ENCODE measurements around the gene MAP1LC3B2.

Gene MAP1LC3B2

DNA sequence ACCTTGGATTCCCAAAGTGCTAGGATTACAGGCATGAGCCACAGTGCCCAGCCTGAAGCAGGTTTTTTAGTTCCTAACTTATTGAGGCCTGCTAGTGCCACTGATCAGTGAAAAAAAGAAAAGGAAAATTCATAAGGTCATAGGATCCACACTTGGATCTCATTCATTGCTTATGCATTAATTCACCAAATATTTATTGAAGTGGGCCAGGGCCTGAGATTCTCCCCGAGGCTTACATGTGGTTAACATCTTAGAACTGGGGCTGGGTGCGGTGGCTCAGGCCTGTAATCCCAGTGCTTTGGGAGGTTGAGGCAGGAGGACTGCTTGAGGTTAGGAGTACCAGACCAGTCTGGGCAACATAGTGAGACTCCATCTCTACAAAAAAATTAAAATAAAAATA is 29.5 kb upstream of the MAP1LC3B2 start:
- TF ChIP-seq, protein P1, sequence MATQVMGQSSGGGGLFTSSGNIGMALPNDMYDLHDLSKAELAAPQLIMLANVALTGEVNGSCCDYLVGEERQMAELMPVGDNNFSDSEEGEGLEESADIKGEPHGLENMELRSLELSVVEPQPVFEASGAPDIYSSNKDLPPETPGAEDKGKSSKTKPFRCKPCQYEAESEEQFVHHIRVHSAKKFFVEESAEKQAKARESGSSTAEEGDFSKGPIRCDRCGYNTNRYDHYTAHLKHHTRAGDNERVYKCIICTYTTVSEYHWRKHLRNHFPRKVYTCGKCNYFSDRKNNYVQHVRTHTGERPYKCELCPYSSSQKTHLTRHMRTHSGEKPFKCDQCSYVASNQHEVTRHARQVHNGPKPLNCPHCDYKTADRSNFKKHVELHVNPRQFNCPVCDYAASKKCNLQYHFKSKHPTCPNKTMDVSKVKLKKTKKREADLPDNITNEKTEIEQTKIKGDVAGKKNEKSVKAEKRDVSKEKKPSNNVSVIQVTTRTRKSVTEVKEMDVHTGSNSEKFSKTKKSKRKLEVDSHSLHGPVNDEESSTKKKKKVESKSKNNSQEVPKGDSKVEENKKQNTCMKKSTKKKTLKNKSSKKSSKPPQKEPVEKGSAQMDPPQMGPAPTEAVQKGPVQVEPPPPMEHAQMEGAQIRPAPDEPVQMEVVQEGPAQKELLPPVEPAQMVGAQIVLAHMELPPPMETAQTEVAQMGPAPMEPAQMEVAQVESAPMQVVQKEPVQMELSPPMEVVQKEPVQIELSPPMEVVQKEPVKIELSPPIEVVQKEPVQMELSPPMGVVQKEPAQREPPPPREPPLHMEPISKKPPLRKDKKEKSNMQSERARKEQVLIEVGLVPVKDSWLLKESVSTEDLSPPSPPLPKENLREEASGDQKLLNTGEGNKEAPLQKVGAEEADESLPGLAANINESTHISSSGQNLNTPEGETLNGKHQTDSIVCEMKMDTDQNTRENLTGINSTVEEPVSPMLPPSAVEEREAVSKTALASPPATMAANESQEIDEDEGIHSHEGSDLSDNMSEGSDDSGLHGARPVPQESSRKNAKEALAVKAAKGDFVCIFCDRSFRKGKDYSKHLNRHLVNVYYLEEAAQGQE (IDR thresholded peaks at IDR 0.05; ENCODE audit: insufficient read depth in 1 of 2, low read depth in 2 of 2, low read length in 2 of 2), result no peak
- TF ChIP-seq SIN3A (IDR thresholded peaks at IDR 0.05; ENCODE audit: borderline replicate concordance, insufficient read depth, low read length), result no peak

DNA sequence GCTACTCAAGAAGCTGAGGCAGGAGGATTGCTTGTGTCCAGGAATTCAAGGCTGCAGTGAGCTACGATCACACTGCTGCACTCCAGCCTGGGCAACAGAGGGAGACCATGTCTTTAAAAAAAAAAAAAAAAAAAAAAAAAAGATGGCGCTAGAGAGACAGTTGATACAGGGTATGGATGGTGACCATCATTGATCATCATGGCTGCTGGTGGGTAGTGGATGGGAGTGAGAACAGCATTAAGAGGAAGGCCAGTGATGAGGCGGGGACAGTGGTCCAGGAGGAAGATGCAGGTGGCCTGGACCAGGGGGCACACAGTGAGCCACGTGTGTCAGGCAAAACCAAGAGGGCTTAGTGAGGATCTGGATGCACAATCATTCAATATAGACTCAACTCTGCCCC is 26.8 kb upstream of the MAP1LC3B2 start:
- no peak for TF ChIP-seq SIN3A (IDR thresholded peaks at IDR 0.05; ENCODE audit: borderline replicate concordance, insufficient read depth, low read length)

DNA sequence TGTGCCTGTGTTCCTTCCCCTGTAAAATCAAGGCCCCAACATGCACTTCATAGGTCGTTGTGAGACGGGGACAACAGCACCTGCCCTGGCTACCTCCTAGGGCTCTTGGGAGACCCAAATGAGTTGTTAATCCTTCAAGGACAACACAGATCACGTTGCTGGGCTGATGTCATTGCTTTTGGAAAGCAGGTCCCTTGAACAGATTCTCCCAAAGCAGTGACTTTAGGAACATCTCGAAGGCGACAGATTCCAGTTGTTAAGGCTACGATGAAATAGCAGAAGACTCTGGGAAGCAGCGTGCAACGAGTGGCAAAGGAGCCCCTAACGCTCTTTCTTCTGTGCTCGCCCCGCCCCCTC is 26.2 kb upstream of the MAP1LC3B2 start:
- TF ChIP-seq POLR2AphosphoS5 (IDR thresholded peaks at IDR 0.05; ENCODE audit: low read depth, low read length) (no peak; the same call in 1 of the 2 replicates), SIN3A (IDR thresholded peaks at IDR 0.05; ENCODE audit: borderline replicate concordance, insufficient read depth, low read length) (no peak), TAF1 (IDR thresholded peaks at IDR 0.05; ENCODE audit: borderline replicate concordance, insufficient read depth, low read length) (no peak), FOXP2 (optimal IDR thresholded peaks at IDR 0.05; ENCODE audit: borderline replicate concordance, extremely low read depth, extremely low read length, insufficient read depth) (no peak)
- TF ChIP-seq, protein P1 (IDR thresholded peaks at IDR 0.05; ENCODE audit: insufficient read depth in 1 of 2, low read depth in 2 of 2, low read length in 2 of 2), result no peak

DNA sequence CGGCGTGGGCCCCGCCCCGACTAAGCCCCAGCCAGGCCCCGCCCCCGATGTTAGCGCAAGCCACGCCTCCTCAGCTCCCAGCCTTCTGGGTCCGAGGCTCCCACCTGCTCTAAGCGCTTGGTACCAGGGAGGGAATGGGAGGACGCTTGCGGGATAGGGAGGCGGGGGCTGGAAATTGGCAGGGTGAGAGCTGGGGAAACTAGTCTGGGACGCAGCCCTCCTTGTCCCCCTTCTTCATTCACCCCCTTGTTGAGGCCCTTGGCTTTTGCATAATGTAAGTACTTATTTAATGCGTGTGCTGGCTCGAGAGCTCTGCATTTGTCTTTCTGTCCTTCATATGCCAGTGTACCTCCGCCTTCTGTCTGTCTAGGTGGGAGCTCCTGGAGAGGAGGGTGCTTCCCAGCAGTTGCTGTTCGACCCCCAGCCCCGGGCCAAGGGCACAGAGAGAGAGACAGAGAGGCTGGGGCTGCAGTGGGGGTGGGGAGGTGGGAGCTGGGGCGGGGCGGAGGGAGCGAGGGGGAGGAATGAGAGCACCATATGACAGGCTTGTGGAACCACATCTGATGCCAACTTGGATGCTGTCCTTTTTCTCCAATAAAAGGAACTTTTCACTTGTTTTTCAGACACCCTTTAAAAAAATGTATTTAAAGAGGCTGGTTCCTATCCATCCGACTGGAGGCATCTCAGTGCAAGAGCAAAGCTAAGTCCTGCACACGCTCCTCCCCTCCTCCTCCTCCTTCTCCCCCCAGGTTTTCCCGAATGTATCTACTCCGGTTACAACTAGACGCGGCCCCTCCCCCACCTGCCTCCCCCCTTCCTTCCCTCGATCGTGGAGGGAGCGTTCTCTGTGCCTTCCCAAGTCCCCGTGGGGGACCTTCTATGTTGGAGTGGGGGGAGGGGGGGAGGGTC is 25.6 kb upstream of the MAP1LC3B2 start:
- TF ChIP-seq SIN3A (IDR thresholded peaks at IDR 0.05; ENCODE audit: borderline replicate concordance, insufficient read depth, low read length) (peak; percentile 32; the same call in 1 of the 2 replicates), POLR2AphosphoS5 (IDR thresholded peaks at IDR 0.05; ENCODE audit: low read depth, low read length) (peak; percentile 78), FOXP2 (optimal IDR thresholded peaks at IDR 0.05; ENCODE audit: borderline replicate concordance, extremely low read depth, extremely low read length, insufficient read depth) (no peak), TAF1 (IDR thresholded peaks at IDR 0.05; ENCODE audit: borderline replicate concordance, insufficient read depth, low read length) (peak; percentile 33; the same call in 1 of the 2 replicates)
- TF ChIP-seq, protein P1 (IDR thresholded peaks at IDR 0.05; ENCODE audit: insufficient read depth in 1 of 2, low read depth in 2 of 2, low read length in 2 of 2), result no peak

DNA sequence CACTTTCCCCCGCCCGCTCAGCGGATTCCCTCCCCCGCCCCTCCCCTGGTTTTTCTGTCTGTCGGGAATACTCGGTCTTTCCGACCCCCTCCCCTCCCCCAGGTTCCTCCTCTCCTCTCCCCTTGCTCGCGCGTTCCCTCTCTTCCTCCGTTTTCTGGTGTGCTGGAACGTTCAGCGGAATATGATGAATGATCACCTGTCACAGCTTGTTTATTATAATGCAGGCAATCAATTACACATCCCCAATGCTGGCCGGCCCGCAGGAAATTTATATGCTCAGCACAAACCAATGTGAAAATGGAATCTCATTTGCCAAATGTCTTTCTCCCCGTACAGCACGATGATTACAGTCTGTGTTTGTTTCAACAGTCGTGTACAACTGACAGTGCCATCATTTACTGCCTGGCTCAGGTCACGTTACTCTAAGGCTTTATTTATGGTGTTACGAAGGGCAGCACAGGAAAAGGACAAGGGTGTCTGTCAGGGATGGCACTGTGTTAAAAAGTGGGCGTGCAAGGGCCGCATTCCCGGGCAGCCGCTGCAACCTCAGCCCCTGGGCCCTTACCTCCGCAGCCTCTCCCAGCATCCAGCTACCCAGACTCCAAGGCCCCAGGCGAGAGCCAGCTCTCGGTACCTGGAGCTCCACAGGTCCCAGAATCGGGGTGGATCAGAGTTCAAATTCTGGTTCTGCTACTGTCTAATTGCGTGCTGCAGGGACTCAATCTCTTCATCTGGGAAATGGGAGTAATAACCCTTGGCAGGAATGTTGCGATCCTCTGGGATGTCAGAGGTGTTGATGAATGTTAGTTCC is 24.7 kb upstream of the MAP1LC3B2 start:
- TF ChIP-seq, protein P1 (IDR thresholded peaks at IDR 0.05; ENCODE audit: insufficient read depth in 1 of 2, low read depth in 2 of 2, low read length in 2 of 2), result no peak
- TF ChIP-seq SIN3A (IDR thresholded peaks at IDR 0.05; ENCODE audit: borderline replicate concordance, insufficient read depth, low read length) (no peak), POLR2AphosphoS5 (IDR thresholded peaks at IDR 0.05; ENCODE audit: low read depth, low read length) (no peak), TAF1 (IDR thresholded peaks at IDR 0.05; ENCODE audit: borderline replicate concordance, insufficient read depth, low read length) (no peak; the same call in 1 of the 2 replicates), FOXP2 (optimal IDR thresholded peaks at IDR 0.05; ENCODE audit: borderline replicate concordance, extremely low read depth, extremely low read length, insufficient read depth) (no peak)
